Activated T-helper 2 cell treated with anti-CD3 and anti-CD28 coated beads, Interferon-gamma antibody, Interleukin-2, Interleukin-4, amounts not matched to agents 10 μg/mL and 5 μg/mL and 100 μg/mL, durations not matched to agents 14 hours and 24 hours and 36 hours (primary cell): ENCODE results near the gene TMSB15C. TPM values are rescaled to one million over a fixed set of nuclear protein-coding genes. Genes with fewer than 3 reads are reported as not detected.
"Not testable (repeated sequence)": the region's sequence is repeated elsewhere in the genome, so short reads cannot be mapped to it uniquely, and the experiment has no call there.

Source experiments
- DNase-seq: peaks from one replicate; pipeline ENCODE4 v3.0.0; 2021; ENCODE audit warnings: low spot score
- H3K27ac Mint-ChIP-seq: one replicate; pipeline ENCODE4 v1.8.0; 2021; ENCODE audit warnings: mixed read lengths
- H3K27me3 Mint-ChIP-seq: one replicate; pipeline ENCODE4 v1.8.0; 2021; ENCODE audit warnings: low read depth, mixed read lengths
- H3K36me3 Mint-ChIP-seq: one replicate; pipeline ENCODE4 v1.8.0; 2021; ENCODE audit warnings: low read depth, mixed read lengths
- H3K4me1 Mint-ChIP-seq: one replicate; pipeline ENCODE4 v1.8.0; 2021; ENCODE audit warnings: low read depth, mixed read lengths
- H3K4me3 Mint-ChIP-seq: one replicate; pipeline ENCODE4 v1.8.0; 2021; ENCODE audit warnings: low read depth, mild to moderate bottlenecking, moderate library complexity, mixed read lengths
- H3K9me3 Mint-ChIP-seq: one replicate; pipeline ENCODE4 v1.8.0; 2021; ENCODE audit warnings: mixed read lengths
- intact Hi-C: fragments of 100-400 bp; cut with micrococcal nuclease; formaldehyde crosslinking; loops from one replicate; pipeline ENCODE4 v1.15.1; 2023
- total RNA-seq: library from RNA; stranded (reverse); gene quantifications from 2 replicates; pipeline ENCODE4 v1.2.3, GENCODE V29; 2022

TMSB15C gene
- 3.3 and 4.7 TPM in 2 replicates for total RNA-seq

- H3K27me3 Mint-ChIP-seq, H3K27ac Mint-ChIP-seq, H3K9me3 Mint-ChIP-seq, H3K36me3 Mint-ChIP-seq, H3K4me3 Mint-ChIP-seq, DNase-seq, H3K4me1 Mint-ChIP-seq, intact Hi-C loops: not testable (repeated sequence)
Observed at GRCh38 chrX:104075778-104076445, at the start of gene TMSB15C. TSS of gene TMSB15C (minus strand) at chrX:104076236.

GRCh38 chrX:104122829-104123228, 46.8 kb upstream of the TMSB15C start:
- intact Hi-C loops, result no loop called here
- H3K4me1 Mint-ChIP-seq, result peaks cover 15% of the 10 kb centered on the region
- no peak for DNase-seq
- no peaks in the 10 kb centered on the region for H3K9me3 Mint-ChIP-seq
- H3K4me3 Mint-ChIP-seq, result no peak overlapping the region
- H3K27ac Mint-ChIP-seq, result no peak overlapping the region
- peaks cover 3% of the 10 kb centered on the region for H3K27me3 Mint-ChIP-seq
- no peaks in the 10 kb centered on the region for H3K36me3 Mint-ChIP-seq

- Mint-ChIP-seq H3K4me3 (no peak overlapping the region), H3K4me1 (peaks cover 20% of the 10 kb centered on the region), H3K9me3 (no peaks in the 10 kb centered on the region), H3K27ac (no peak overlapping the region), H3K27me3 (peaks cover 3% of the 10 kb centered on the region), H3K36me3 (no peaks in the 10 kb centered on the region)
- intact Hi-C loops, result no loop called here
- no peak for DNase-seq
Observed at GRCh38 chrX:104118765-104119164, 42.7 kb upstream of the TMSB15C start.

- peaks cover 16% of the 10 kb centered on the region for H3K4me1 Mint-ChIP-seq
- DNase-seq, result no peak
- H3K9me3 Mint-ChIP-seq, result no peaks in the 10 kb centered on the region
- H3K27ac Mint-ChIP-seq, result no peak overlapping the region
- H3K27me3 Mint-ChIP-seq, result peaks cover 8% of the 10 kb centered on the region
- intact Hi-C loops, result no loop called here
- H3K36me3 Mint-ChIP-seq, result no peaks in the 10 kb centered on the region
- no peak overlapping the region for H3K4me3 Mint-ChIP-seq
Observed at GRCh38 chrX:104117759-104118158, 41.7 kb upstream of the TMSB15C start.

GRCh38 chrX:104113222-104113965, 37.4 kb upstream of the TMSB15C start:
- Mint-ChIP-seq H3K4me1 (peaks cover 24% of the 10 kb centered on the region), H3K9me3 (no peaks in the 10 kb centered on the region), H3K27me3 (peaks cover 14% of the 10 kb centered on the region), H3K36me3 (no peaks in the 10 kb centered on the region), H3K27ac (no peak overlapping the region), H3K4me3 (peak overlapping the region; percentile 81)
- intact Hi-C loops, result loop anchor here (2.0 kb wide), 1 partner anchor 15 kb away; no protein-coding TSS in a partner anchor
- DNase-seq, result peak; percentile 26

- Mint-ChIP-seq H3K9me3 (no peaks in the 10 kb centered on the region), H3K27ac (no peak within 1 kb of the TSS), H3K36me3 (no peaks in the 10 kb centered on the region), H3K27me3 (peaks cover 11% of the 10 kb centered on the region), H3K4me3 (peak within 1 kb of the TSS; percentile 81), H3K4me1 (peaks cover 15% of the 10 kb centered on the region)
- no peak for DNase-seq
- intact Hi-C loops, result loop anchor here (2.0 kb wide), 1 partner anchor 14 kb away; no protein-coding TSS in a partner anchor
Observed at GRCh38 chrX:104112326-104112951, 36.4 kb upstream of the TMSB15C start, which contains the start of gene ZCCHC18. TSS of gene ZCCHC18 (plus strand) at chrX:104112523. CDS start at chrX:104114112, 1,589 bp downstream.

GRCh38 chrX:104110491-104111240, 34.6 kb upstream of the TMSB15C start:
- DNase-seq, H3K9me3 Mint-ChIP-seq, H3K36me3 Mint-ChIP-seq, H3K27ac Mint-ChIP-seq, intact Hi-C loops, H3K4me3 Mint-ChIP-seq: not testable (repeated sequence)
- Mint-ChIP-seq H3K4me1 (peaks cover 14% of the 10 kb centered on the region), H3K27me3 (peaks cover 17% of the 10 kb centered on the region)

- intact Hi-C loops, result no loop called here
- Mint-ChIP-seq H3K4me1 (peaks cover 14% of the 10 kb centered on the region), H3K36me3 (no peaks in the 10 kb centered on the region), H3K27me3 (peaks cover 17% of the 10 kb centered on the region), H3K9me3 (no peaks in the 10 kb centered on the region), H3K27ac (no peak overlapping the region), H3K4me3 (no peak overlapping the region)
- no peak for DNase-seq
Observed at GRCh38 chrX:104108955-104109354, 32.9 kb upstream of the TMSB15C start.

- Mint-ChIP-seq H3K27me3 (peaks cover 11% of the 10 kb centered on the region), H3K27ac (no peak overlapping the region), H3K4me1 (peaks cover 8% of the 10 kb centered on the region), H3K4me3 (no peak overlapping the region), H3K36me3 (no peaks in the 10 kb centered on the region), H3K9me3 (no peaks in the 10 kb centered on the region)
- intact Hi-C loops, result no loop called here
- DNase-seq, result no peak
Observed at GRCh38 chrX:104105330-104106262, 29.6 kb upstream of the TMSB15C start.

GRCh38 chrX:104104676-104105075, 28.6 kb upstream of the TMSB15C start:
- no peaks in the 10 kb centered on the region for H3K36me3 Mint-ChIP-seq
- DNase-seq, result no peak
- intact Hi-C loops, result no loop called here
- H3K4me1 Mint-ChIP-seq, result peaks cover 3% of the 10 kb centered on the region
- no peaks in the 10 kb centered on the region for H3K9me3 Mint-ChIP-seq
- no peak overlapping the region for H3K27ac Mint-ChIP-seq
- H3K4me3 Mint-ChIP-seq, result no peak overlapping the region
- peaks cover 12% of the 10 kb centered on the region for H3K27me3 Mint-ChIP-seq

GRCh38 chrX:104098919-104099318, 22.9 kb upstream of the TMSB15C start:
- Mint-ChIP-seq H3K9me3 (no peaks in the 10 kb centered on the region), H3K27me3 (peaks cover 14% of the 10 kb centered on the region), H3K4me1 (peaks cover 3% of the 10 kb centered on the region), H3K27ac (no peak overlapping the region), H3K4me3 (no peak overlapping the region), H3K36me3 (no peaks in the 10 kb centered on the region)
- intact Hi-C loops, result loop anchor here (1.0 to 2.0 kb wide), 2 partner anchors 14 to 37 kb away; partner anchors contain the start of gene ZCCHC18
- no peak for DNase-seq
